Activated naive CD4-positive, alpha-beta T cell treated with anti-CD3 and anti-CD28 coated beads, Interleukin-2, amount 50 U/mL, for 24 hours (primary cell): ENCODE data around the gene PNMT.
"Not testable (repeated sequence)": the region's sequence is repeated elsewhere in the genome, so short reads cannot be mapped to it uniquely, and the experiment has no call there.

ENCODE experiments used
- H3K27ac Mint-ChIP-seq: one replicate; pipeline ENCODE4 v1.8.0; 2021; ENCODE audit warnings: mild to moderate bottlenecking, mixed read lengths
- H3K27me3 Mint-ChIP-seq: one replicate; pipeline ENCODE4 v1.8.0; 2021; ENCODE audit warnings: mixed read lengths
- H3K36me3 Mint-ChIP-seq: one replicate; pipeline ENCODE4 v1.8.0; 2021; ENCODE audit warnings: mixed read lengths
- H3K4me1 Mint-ChIP-seq: one replicate; pipeline ENCODE4 v1.8.0; 2021; ENCODE audit warnings: mixed read lengths
- H3K4me3 Mint-ChIP-seq: one replicate; pipeline ENCODE4 v1.8.0; 2021; ENCODE audit warnings: mild to moderate bottlenecking, mixed read lengths
- H3K9me3 Mint-ChIP-seq: one replicate; pipeline ENCODE4 v1.8.0; 2021; ENCODE audit warnings: mixed read lengths

Gene PNMT

DNA sequence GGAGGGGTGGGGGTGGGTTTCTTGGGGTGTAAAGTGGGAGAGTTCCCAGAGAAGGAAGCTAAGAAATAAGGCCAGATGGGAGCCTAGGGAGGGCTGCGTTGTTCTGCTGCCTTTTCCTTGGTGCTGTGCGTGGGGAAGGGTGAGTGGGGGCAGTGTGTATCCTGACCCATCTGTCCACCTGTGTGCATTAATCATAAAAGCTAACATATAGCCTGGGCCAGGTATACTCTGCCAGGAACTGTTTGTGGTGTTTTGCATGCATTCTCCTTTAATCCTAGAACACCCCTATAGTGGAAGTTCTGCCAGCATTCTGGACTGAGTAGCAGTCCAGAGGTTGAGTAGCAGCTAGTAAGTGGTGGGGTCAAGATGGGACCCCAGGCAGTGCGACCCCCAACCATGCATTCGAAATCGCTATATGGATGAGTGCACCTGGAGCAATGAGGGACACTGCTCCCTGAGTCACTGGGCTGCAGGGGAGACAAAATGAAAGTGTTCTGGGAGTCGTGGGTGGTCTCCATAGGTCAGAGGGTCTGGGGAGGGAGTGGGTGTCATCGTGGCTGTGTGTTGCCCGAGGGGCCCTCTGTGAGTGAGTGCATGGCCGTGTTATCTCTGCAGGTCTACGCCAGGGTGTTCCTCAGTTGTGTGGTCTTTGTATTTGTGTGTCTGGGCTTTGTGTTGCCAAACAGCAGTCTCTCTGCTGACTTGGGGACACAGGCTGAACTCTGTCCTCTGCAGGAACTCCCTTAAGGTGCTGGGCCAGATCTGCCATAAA is 32.9 kb downstream of the PNMT start:
- Mint-ChIP-seq H3K4me3 (peak overlapping the region; percentile 33), H3K36me3 (peaks cover 3% of the 10 kb centered on the region), H3K27ac (peak overlapping the region; percentile 76), H3K9me3 (no peaks in the 10 kb centered on the region), H3K4me1 (peaks cover 10% of the 10 kb centered on the region), H3K27me3 (peaks cover 23% of the 10 kb centered on the region)

DNA sequence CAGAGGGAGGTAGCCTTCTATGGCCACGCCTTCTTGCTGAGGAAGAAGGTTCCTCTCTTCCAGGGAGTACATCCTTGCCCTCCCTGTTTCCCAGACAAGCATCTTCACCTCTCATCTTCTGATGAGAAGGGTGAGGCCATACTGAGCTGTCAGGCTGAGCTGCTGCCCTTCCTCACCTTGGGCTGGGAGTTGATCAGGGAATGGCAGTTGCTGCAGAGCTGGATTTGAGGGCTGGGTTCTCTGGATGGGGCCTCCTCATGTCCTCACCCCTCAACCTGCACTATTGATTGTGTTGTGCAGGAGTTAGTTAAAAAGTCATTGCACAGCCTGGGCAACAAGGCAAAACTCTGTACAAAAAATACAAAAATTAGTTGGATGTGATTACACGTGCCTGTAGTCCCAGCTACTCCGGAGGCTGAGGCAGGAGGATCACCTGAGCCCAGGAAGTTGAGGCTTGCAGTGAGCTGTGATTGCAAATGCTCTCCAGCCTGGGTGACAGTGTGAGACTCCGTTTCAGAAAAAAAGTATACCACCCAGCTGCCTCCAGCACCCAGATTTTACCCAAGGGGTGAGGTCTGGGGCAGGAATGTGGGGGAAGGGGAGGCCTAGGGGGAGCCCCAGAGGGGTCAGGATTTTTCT is 33.6 kb downstream of the PNMT start:
- Mint-ChIP-seq H3K27ac (no peak overlapping the region), H3K4me3 (no peak overlapping the region), H3K27me3 (peaks cover 23% of the 10 kb centered on the region), H3K36me3 (peaks cover 3% of the 10 kb centered on the region), H3K4me1 (peaks cover 17% of the 10 kb centered on the region), H3K9me3 (no peaks in the 10 kb centered on the region)

DNA sequence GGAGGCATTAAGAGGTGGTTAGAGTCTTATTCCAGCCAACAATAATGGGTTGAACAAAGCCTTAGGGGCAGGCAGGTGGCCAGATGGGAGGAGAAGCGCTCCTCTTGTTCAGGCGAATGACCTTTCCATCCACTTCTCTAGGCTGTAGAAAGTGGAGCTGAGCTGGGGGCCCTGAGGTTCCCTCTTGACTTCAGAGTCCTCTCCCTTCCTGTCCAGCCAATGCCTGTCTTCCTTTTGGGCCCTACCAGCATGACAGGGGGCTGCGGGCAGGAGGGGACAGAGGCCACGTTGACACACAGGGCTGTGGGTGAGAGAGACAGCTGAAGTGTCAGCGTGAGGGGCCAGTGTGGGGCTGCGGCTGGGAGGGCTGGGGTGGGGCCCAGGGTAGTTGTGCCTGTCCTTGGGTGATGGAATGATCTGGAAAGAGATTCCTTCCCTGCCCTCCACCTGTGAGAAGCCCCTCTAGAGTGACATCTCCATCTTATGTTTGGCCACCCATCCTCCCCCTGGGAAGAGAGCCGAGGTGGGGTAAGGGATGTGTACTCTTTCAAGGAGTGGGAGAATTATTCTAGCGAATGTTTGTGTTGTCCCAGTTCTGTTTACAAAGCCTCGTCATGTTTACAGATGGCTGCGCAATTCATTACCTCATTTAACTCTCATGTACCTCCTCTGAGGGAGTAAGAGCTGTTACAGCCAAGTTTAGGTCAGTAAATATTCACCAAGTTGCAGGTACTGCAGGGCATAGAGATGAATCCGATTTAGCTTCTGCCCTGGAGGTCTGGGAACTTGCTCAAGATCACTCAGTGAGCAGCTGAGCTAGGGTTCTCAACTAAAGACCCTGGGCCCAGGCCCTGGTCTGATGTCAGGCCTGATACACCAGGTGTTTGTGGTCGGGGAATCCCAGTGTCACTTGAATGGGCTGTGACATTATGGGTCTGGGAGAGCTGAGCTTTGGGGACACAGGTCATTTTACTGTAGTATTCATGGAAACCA is 34.9 kb downstream of the PNMT start:
- peaks cover 1% of the 10 kb centered on the region for H3K36me3 Mint-ChIP-seq
- H3K9me3 Mint-ChIP-seq: no peaks in the 10 kb centered on the region
- H3K4me1 Mint-ChIP-seq: peaks cover 28% of the 10 kb centered on the region
- H3K27ac Mint-ChIP-seq: no peak overlapping the region
- H3K4me3 Mint-ChIP-seq: no peak overlapping the region
- peaks cover 21% of the 10 kb centered on the region for H3K27me3 Mint-ChIP-seq

DNA sequence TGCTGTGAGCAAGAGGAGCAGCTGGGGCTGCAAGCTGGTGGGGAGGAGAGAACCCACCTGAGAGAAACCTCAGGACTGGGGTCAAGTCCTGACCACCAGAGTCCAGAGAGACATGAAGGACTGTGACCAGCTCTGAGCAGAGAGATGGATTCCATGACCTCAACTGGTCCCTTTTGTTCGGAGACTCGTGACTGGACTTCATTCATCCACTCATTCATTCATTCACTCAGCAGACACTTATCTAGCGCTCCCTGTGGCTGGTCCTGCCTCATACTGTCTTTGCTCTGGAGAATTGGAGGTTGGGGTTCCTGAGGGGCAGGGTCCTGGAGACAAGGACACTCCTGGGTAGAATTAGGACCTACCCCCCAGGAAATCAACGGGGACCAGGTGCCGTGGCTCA is 35.7 kb downstream of the PNMT start:
- H3K27ac Mint-ChIP-seq: no peak overlapping the region
- peaks cover 1% of the 10 kb centered on the region for H3K36me3 Mint-ChIP-seq
- peaks cover 26% of the 10 kb centered on the region for H3K4me1 Mint-ChIP-seq

DNA sequence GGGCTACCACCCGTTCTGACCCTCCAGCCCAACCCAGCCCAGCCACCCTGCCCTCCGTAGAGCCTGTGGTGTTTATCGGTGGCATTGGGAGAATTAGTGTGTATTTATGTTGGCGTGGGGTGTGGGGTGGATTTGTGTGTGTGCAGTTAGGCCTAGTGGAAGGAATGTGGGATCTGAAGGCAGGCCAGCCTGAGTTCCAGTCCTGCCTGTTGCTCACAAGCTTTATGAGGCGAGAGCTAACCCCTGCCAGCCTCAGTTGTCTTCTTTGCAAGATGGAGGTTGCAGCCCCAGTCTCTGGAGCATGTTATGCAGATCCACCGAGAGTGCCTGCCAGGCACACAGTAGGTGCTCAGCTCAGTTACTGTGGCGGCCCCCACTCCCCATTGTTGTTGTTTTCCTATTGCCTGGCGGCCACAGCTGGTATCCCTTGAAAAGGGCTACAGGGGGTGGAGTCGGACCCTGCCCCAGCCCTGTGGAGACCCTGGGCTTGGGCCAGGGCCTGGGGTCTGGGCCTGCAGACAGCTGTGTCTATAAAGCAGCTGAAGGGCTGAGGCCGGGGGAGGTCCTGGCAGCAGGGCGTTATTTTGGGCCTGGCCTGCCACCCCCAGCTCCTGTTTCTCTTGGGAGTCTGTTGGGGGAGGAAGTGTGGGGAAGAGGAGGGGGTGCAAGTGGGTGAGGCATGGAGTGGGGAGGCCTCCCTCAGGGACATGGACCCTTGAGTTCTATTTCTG is 36.7 kb downstream of the PNMT start:
- Mint-ChIP-seq H3K27ac (no peak overlapping the region), H3K4me1 (peaks cover 24% of the 10 kb centered on the region), H3K27me3 (peaks cover 11% of the 10 kb centered on the region), H3K9me3 (no peaks in the 10 kb centered on the region), H3K4me3 (no peak overlapping the region), H3K36me3 (peaks cover 1% of the 10 kb centered on the region)

More for the DNA sequence above, 35.7 kb downstream of the PNMT start:
- Mint-ChIP-seq H3K4me3 (no peak overlapping the region), H3K27me3 (peaks cover 19% of the 10 kb centered on the region), H3K9me3 (no peaks in the 10 kb centered on the region)

DNA sequence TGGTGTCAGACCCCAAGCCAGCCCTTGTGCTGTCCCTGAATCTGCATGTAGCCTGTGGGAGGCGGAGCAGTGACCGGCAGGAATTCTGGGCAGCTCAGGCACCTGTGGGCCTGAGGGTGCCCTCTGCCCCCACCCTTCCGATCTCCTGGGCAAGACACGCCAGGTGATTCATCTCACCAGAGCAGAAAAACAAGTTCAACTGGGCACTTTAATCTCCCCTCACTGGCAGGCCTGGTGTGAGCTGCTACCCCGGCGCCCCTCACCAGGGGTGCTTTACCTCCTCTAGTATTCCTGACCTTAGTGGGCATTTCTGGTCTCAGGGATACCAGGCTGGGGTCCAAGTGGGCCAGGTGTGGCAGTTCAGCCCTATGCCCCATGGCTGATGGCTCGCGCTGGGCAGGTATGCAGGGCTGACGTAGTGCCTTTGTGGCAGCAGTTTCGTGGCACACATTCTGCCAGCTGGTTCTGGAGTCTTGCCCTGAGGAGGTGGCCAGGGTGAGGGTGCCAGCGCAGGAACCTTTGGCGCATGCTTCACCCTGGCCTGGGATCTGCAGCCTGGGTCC is 37.6 kb downstream of the PNMT start:
- H3K27ac Mint-ChIP-seq: no peak overlapping the region
- peaks cover 1% of the 10 kb centered on the region for H3K36me3 Mint-ChIP-seq
- no peak overlapping the region for H3K4me3 Mint-ChIP-seq
- peaks cover 24% of the 10 kb centered on the region for H3K4me1 Mint-ChIP-seq
- H3K27me3 Mint-ChIP-seq: peaks cover 10% of the 10 kb centered on the region
- H3K9me3 Mint-ChIP-seq: no peaks in the 10 kb centered on the region

DNA sequence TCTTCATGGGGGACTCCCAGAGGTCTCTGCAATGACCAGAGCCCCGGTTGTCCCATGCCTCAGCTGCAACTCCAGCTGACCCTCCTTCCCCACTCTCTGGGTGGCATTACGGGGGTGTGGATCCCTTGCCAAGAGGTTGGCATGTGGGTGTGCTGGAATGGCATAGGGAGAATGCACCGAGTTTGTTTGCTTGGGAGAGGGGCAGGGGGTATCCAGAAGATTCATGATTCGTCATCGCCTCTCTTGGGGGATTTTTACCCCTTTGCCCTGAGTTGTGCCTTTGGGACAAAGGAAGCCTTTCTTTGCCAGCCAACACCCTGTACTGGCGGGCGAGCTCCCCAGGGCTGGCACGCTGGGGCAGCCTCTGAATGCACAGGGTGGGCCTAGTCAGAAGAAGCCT is 38.1 kb downstream of the PNMT start:
- no peaks in the 10 kb centered on the region for H3K36me3 Mint-ChIP-seq
- H3K4me1 Mint-ChIP-seq: peaks cover 24% of the 10 kb centered on the region
- H3K9me3 Mint-ChIP-seq: no peaks in the 10 kb centered on the region
- peaks cover 5% of the 10 kb centered on the region for H3K27me3 Mint-ChIP-seq
- H3K27ac Mint-ChIP-seq: no peak overlapping the region
- no peak overlapping the region for H3K4me3 Mint-ChIP-seq

DNA sequence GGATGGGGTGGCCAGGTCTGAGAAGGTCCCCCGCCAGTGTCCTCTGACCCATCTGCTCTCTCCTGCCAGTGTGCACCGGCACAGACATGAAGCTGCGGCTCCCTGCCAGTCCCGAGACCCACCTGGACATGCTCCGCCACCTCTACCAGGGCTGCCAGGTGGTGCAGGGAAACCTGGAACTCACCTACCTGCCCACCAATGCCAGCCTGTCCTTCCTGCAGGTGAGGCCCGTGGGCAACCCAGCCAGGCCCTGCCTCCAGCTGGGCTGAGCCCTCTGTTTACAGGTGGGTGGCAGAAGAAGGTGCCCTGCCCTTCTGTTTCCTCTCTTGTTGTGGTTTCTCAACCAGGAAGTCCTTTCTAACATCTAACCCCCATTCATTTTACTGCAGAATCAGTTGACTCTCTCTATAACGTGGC is 38.7 kb downstream of the PNMT start:
- Mint-ChIP-seq H3K27ac (peak overlapping the region; percentile 78), H3K27me3 (peaks cover 1% of the 10 kb centered on the region), H3K4me3 (peak overlapping the region; percentile 12), H3K4me1 (peaks cover 24% of the 10 kb centered on the region), H3K36me3 (no peaks in the 10 kb centered on the region), H3K9me3 (no peaks in the 10 kb centered on the region)

DNA sequence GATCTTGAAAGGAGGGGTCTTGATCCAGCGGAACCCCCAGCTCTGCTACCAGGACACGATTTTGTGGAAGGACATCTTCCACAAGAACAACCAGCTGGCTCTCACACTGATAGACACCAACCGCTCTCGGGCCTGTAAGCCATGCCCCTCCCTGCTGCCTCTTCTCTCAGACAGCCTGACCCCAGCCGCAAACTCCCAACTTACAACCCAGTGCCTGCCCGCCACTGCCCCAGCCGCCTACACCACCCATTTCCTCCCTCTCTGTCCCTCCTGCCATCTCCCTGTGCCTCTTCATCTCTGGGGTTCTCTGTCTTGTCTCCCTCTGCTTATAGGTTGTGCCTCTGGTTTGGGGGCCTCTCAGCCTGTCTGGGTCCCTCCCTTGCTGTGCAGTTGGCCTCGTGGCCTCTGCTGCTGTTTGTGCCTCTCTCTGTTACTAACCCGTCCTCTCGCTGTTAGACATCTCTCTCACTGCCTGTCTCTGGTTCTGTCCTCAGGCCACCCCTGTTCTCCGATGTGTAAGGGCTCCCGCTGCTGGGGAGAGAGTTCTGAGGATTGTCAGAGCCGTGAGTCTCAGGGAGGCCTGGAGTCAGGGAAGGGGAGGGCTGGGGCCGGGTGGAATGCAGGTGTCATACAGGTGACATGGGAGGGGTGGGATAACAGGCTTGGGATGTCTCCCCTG is 41.2 kb downstream of the PNMT start:
- no peak overlapping the region for H3K27ac Mint-ChIP-seq
- H3K4me1 Mint-ChIP-seq: peaks cover 24% of the 10 kb centered on the region
- H3K4me3 Mint-ChIP-seq: peak overlapping the region; percentile 60
- no peaks in the 10 kb centered on the region for H3K9me3 Mint-ChIP-seq
- H3K27me3 Mint-ChIP-seq: no peaks in the 10 kb centered on the region
- H3K36me3 Mint-ChIP-seq: no peaks in the 10 kb centered on the region

DNA sequence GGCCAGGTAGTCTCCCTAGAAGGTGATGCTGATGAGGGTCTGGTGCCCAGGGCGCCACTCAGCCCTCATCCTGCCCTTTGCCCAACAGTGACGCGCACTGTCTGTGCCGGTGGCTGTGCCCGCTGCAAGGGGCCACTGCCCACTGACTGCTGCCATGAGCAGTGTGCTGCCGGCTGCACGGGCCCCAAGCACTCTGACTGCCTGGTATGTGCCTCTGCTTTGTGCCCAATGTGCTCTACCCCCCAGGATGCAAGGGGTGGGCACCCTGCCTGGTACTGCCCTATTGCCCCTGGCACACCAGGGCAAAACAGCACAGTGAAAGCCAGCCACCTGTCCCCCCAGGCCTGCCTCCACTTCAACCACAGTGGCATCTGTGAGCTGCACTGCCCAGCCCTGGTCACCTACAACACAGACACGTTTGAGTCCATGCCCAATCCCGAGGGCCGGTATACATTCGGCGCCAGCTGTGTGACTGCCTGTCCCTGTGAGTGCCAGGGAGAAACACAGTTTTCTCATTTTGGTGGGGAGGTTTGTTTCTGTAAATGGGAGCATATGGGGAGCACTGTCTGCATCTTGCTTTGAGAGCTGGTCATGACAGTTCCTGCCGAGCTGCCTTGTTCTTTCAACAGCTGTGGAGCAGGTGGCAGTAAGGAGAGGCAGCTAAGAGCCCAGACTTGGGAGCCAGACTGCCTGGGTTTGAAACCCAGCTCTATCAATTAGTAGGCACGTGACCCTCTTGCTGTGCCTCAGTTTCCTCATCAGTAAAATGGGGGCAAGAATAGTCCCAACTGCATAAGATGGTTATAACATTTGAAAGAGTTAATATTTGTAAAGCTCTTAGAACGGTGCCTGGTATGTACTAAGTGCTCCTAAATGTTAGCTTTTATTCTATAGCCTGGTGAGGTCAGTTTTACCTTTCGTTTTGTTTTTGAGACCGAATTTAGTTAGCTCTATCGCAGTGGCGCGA is 42.0 kb downstream of the PNMT start:
- H3K27ac Mint-ChIP-seq: no peak overlapping the region
- no peaks in the 10 kb centered on the region for H3K27me3 Mint-ChIP-seq
- peak overlapping the region; percentile 60 for H3K4me3 Mint-ChIP-seq
- H3K9me3 Mint-ChIP-seq: no peaks in the 10 kb centered on the region
- peaks cover 24% of the 10 kb centered on the region for H3K4me1 Mint-ChIP-seq
- H3K36me3 Mint-ChIP-seq: no peaks in the 10 kb centered on the region

DNA sequence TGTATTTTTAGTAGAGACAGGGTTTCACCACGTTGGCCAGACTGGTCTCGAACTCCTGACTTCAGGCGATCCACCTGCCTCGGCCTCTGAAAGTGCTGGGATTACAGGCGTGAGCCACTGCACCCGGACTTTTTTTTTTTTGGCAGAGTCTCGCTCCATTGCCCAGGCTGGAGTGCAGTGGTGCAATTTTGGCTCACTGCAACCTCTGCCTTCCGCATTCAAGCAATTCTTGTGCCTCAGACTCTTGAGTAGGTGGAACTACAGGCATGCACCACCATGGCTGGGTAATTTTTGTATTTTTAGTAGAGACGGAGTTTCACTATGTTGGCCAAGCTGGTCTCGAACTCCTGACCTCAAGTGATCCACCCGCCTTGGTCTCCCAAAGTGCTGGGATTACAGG is 42.8 kb downstream of the PNMT start:
- not testable (repeated sequence) for H3K36me3 Mint-ChIP-seq, H3K27ac Mint-ChIP-seq, H3K27me3 Mint-ChIP-seq, H3K4me3 Mint-ChIP-seq, H3K9me3 Mint-ChIP-seq
- peaks cover 24% of the 10 kb centered on the region for H3K4me1 Mint-ChIP-seq

DNA sequence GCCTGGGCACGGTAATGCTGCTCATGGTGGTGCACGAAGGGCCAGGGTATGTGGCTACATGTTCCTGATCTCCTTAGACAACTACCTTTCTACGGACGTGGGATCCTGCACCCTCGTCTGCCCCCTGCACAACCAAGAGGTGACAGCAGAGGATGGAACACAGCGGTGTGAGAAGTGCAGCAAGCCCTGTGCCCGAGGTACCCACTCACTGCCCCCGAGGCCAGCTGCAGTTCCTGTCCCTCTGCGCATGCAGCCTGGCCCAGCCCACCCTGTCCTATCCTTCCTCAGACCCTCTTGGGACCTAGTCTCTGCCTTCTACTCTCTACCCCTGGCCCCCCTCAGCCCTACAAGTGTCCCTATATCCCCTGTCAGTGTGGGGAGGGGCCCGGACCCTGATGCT is 43.6 kb downstream of the PNMT start:
- Mint-ChIP-seq H3K36me3 (no peaks in the 10 kb centered on the region), H3K4me1 (peaks cover 17% of the 10 kb centered on the region), H3K27me3 (no peaks in the 10 kb centered on the region), H3K4me3 (no peak overlapping the region), H3K9me3 (no peaks in the 10 kb centered on the region), H3K27ac (no peak overlapping the region)

DNA sequence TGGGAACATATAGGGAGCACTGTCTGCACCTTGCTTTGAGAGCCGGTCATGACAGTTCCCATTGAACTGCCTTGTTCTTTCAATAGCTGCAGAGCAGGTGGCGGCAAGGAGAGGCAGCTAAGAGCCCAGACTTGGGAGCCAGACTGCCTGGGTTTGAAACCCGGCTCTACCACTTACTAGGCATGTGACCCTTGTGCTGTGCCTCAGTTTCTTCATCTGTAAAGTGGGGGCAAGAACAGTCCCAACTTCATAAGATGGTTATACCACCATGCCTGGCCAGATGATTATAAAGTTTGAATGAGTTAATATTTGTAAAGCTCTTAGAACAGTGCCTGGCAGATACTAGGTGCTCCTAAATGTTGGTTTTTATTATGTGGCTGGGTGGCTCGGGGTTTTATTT is 46.0 kb downstream of the PNMT start:
- Mint-ChIP-seq H3K36me3 (no peaks in the 10 kb centered on the region), H3K27ac (no peak overlapping the region), H3K27me3 (no peaks in the 10 kb centered on the region), H3K4me3 (no peak overlapping the region), H3K9me3 (no peaks in the 10 kb centered on the region), H3K4me1 (peaks cover 5% of the 10 kb centered on the region)
